Stimulated activated CD8-positive, alpha-beta memory T cell treated with anti-CD3 and anti-CD28 coated beads, Interleukin-7, amount 100 ng/mL, for 4 hours (primary cell): ENCODE data around the gene C2orf15.
"Not testable (repeated sequence)": the region's sequence is repeated elsewhere in the genome, so short reads cannot be mapped to it uniquely, and the experiment has no call there.

Experiments used
- DNase-seq, 2 donors: peaks; one replicate each; pipeline ENCODE4 v3.0.0-alpha.2; 2020; ENCODE audit warnings: low read depth in 2 of 2

The C2orf15 gene

GRCh38 chr2:99141110-99142108 lies at the start of gene C2orf15:
C2orf15 (plus strand) TSS chr2:99141707; CDS start chr2:99150559, 8,852 bp downstream.
- DNase-seq = peak; percentile 95 to 98

GRCh38 chr2:99096728-99097127 lies 44.8 kb upstream of the C2orf15 start:
- no peak for DNase-seq

GRCh38 chr2:99101697-99102096 lies 39.8 kb upstream of the C2orf15 start:
- DNase-seq = no peak

GRCh38 chr2:99104006-99104405 lies 37.5 kb upstream of the C2orf15 start:
- DNase-seq = no peak

- no peak for DNase-seq
Observed at GRCh38 chr2:99106913-99107312, 34.6 kb upstream of the C2orf15 start.

GRCh38 chr2:99111236-99111635 lies 30.3 kb upstream of the C2orf15 start:
- no peak for DNase-seq

- DNase-seq = no peak
Observed at GRCh38 chr2:99111945-99112344, 29.6 kb upstream of the C2orf15 start.

- no peak for DNase-seq
Observed at GRCh38 chr2:99112617-99113016, 28.9 kb upstream of the C2orf15 start.

GRCh38 chr2:99127981-99128380 lies 13.5 kb upstream of the C2orf15 start:
- DNase-seq = no peak

GRCh38 chr2:99135044-99135556 lies 6.4 kb upstream of the C2orf15 start:
- not testable (repeated sequence) for DNase-seq

- no peak for DNase-seq
Observed at GRCh38 chr2:99139003-99139402, 2.5 kb upstream of the C2orf15 start.

- DNase-seq = no peak
Observed at GRCh38 chr2:99140056-99140859, 1.2 kb upstream of the C2orf15 start.

- no peak for DNase-seq
Observed at GRCh38 chr2:99140860-99141109, 722 bp upstream of the C2orf15 start.

- DNase-seq = no peak
Observed at GRCh38 chr2:99150706-99151105, 9.2 kb downstream of the C2orf15 start.

- DNase-seq = no peak
Observed at GRCh38 chr2:99152199-99152895, 10.8 kb downstream of the C2orf15 start.

- DNase-seq = no peak
Observed at GRCh38 chr2:99153921-99154604, 12.6 kb downstream of the C2orf15 start.

- peak; percentile 88 to 93 for DNase-seq
Observed at GRCh38 chr2:99154643-99155536, 13.4 kb downstream of the C2orf15 start, which contains the start of the genes LIPT1 and TSGA10. LIPT1 (plus strand) TSS chr2:99154967; CDS start chr2:99161958, 6,991 bp downstream. TSGA10 (minus strand) TSS chr2:99154942; CDS start chr2:99109439, 45,503 bp downstream.

- no peak for DNase-seq
Observed at GRCh38 chr2:99156891-99157290, 15.4 kb downstream of the C2orf15 start.

GRCh38 chr2:99158599-99158998 lies 17.1 kb downstream of the C2orf15 start:
- DNase-seq = no peak

GRCh38 chr2:99159594-99159993 lies 18.1 kb downstream of the C2orf15 start:
- no peak for DNase-seq
